HG02840 (cell line): Measurements from ENCODE around the gene RSPO3.

Experiments
- ATAC-seq: cut with Tn5 transposase; IDR thresholded peaks from one replicate; pipeline ENCODE4 v1.9.1; 2021; ENCODE audit warnings: mild to moderate bottlenecking, moderate library complexity, moderate number of reproducible peaks; ENCODE audit not compliant: unreplicated experiment, low FRiP score

The RSPO3 gene

DNA sequence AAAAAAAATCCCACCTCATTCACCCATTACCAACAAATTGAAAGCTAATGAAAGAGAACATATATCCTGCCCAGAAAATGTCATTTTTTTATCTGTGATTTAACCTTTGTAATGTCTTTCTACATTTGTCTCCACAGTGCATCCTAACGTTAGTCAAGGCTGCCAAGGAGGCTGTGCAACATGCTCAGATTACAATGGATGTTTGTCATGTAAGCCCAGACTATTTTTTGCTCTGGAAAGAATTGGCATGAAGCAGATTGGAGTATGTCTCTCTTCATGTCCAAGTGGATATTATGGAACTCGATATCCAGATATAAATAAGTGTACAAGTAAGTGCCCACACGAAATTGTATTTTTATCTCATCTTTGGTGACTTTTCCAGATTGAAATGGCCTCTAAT, 30.0 kb downstream of the RSPO3 start:
- ATAC-seq = no peak

DNA sequence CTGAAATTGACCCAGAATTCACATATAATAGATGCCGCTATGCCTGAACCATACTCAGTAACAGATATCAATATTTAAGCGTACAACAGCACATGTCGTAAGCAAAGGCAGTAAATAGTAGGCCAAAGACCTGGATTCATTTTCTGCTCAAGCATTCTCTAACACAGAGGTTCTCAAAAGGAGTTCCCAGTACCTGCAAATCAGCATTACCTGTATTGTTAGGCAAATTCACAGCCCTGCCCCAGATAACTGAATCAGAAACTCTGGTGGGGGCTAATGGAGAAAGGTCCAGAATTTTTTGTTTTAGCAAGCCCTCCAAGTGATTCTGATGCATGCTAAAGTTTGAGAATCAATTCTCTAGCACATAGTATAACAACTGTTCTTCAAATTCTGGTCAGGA, 36.0 kb downstream of the RSPO3 start:
- no peak for ATAC-seq

DNA sequence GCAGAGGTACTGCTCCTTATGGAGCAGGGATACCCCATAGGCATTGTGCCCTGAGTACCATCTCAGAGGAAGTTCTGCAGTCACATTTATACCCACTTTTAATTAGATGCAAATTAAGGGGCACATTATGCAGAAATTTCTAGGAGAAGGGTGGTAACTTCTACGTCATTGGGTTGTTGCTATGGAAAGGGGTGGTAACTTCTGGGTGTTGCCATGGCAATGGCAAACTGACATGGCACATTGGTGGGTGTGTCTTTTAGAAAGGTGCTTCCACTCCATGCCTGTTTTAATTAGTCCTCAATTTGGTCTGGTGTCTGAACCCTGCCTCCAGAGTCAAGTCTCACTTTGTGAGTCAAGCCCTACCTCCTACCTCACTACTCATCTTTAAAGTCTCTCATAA, 42.0 kb downstream of the RSPO3 start:
- ATAC-seq = no peak

DNA sequence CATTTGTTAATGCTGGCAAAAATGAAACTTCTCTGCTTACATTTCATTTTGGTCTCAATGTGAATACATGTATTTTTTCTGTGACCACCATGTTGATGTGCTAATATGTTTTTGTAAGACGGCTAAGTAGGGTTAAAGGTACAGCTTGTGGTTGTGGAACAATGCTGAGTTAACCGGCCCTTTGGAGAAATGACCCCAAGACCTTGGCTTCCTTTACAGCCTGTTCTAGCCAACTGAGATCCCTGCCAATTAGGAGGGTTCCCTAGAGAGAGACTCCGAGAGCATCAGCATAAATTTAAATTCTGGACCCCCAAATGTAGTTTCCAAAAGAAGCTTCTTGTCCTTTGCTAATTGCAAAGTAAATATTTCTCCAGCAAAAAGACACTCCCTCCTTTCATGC, 44.4 kb downstream of the RSPO3 start:
- ATAC-seq = no peak

DNA sequence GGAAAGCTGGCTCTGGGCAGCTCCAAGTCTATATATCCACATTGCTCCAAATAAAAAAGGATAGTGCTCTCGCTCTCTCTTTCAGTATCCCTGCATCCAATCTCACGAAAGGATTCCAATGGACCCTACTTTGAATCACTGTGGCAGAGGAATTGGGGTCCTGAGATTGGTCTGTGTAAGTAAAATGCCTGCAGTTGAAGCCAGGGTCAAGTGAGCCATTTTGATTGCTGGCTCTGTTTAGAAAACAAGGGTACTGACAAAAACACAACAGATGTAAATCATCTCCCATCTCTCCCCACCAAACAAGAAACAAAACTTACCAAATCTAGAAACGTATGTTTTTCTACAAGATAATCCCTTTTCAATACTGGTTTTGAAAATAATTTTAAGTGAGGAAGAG, 45.6 kb downstream of the RSPO3 start:
- ATAC-seq = no peak

DNA sequence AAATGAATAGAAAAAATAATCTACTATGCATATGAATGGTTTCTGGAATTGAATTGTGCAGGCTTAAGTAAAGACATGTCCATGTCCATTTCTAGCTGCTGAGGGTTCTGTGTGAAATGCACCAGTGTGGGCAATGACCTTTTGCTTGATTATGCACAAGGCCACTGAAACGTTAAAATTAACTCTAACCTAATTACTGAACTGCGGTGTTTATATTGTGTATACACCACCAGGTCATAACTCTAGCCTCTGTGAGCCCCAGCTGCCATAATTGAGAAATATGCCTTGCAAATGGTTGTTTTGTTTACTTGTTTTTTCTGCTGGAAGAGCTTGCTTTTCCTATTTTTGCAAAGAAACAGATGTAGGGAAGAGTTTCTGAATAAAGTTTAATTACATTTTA, 46.1 kb downstream of the RSPO3 start:
- no peak for ATAC-seq

DNA sequence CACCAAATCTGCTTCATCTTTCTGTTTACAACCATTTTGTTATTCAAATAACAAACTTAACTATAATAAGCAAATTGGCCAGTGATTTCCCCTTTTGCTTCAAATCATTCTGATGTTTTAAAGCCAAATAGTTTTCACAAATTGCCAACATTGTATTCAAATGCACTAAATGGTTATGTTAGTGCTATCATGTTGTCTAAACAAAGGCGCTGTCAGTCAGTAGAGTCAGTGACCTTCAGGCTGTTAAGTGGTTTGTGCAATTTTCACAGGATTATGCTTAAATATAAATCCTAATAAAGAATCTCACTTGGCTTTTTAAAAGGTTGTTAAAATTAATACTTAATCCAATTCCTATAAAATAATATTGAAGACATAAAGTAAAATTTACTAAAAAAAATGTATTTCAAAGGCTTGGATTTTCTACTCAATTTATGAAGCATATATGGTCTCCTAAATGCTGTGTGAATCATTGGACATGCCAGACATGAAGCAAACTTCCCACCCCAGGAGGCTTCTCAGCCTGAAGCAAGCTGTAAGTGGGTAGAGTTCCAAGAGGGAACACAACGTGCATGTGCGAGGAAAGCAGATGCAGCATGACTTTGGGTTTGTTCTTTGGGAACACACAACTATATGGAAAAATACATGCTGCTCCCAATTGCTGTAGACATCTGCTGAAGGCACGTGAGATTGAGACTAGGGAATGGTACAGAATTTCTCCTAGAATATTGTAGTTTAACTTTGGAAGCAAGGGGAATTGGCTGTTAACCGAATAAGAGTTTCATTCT, 54.9 kb downstream of the RSPO3 start:
- ATAC-seq = no peak

DNA sequence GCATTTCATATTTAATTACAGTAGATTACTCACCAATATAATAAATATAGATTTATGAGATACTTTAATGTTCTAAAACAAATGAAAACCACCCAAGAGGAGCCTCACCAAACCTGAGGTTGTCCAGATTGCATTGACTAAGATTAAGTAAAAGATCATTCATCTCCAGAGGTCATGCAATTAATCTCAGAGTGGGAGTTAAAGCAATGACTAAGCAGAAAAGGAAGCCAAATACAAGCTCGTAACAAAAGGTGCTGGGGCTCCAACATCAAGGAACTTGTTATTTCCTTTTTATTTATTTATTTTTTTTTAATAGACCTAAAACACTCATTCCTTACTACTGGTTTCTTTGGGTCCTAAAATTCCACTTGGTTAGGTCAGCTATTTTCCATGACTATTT, 57.7 kb downstream of the RSPO3 start:
- ATAC-seq = no peak

DNA sequence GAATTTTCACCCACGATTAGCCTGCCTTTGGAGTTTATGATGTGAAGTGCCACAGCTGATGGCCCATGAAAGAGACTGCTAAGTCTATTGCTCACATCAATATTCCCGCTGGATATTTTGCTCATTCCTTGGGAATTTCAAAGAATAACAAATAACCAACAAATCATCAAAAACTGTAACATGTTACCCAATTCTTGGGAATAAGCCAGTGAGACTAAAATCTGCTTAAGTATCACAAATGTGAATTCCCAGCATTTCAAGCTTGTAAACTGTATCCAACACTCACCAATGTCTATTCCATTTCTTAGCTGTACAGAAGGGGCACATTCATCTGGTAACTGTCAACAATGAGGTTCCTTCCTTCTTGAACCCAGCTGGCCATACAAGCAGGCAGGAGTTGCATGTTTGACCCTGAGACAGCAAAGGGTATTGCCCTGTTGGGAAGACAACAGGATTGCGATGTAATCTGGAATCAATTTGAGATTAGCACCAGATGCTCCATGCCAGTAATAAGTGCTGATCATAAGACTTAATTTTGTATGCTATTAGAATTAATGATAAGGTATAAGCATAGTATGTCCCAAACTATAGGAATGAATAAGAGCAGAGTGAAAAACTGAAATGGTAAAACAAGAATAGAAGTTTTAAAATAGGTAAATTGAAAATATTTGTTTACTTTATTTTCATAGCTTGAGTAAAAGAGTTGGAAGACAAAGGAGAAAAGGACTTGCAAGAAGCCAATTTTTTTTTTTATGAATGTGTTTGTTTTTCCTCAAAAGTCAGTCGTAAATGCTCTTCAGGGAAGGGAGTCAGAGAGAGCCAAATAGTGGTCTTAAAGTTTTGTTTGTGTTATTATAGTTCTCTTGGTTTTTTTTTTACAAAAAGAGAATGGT, 58.8 kb downstream of the RSPO3 start:
- ATAC-seq = no peak

DNA sequence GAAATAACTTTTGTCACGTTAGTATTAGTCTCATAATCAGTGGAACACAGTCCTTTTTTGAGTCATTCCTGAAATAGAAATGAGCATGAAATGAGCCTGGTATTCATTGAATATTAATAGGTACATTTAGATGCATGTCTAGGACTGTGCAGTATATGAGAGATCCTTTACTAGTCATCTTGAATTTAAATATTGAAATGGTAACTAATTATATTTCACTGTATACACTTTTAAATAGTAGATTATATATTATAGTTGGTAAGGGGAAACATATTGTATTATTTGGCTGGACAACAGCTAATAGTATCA, 59.4 kb downstream of the RSPO3 start:
- no peak for ATAC-seq

DNA sequence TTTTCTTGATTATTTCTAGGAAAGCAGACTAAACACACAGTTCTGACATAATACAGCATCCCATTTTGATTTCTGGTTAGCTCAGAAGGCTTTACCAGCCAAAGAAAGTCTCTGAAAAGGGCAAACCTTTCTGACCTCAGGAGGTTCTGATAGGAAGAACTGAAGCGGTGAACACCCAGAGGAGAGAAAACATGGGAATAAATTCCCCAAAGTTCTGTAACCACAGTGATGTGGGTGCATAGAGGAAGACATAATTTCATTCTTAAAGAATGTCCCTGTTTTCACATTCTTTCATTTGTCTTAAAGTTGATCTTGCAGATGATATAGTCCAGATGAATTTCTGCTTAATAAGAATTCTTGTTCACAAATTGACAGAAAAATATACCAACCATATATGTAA, 60.3 kb downstream of the RSPO3 start:
- ATAC-seq = no peak

DNA sequence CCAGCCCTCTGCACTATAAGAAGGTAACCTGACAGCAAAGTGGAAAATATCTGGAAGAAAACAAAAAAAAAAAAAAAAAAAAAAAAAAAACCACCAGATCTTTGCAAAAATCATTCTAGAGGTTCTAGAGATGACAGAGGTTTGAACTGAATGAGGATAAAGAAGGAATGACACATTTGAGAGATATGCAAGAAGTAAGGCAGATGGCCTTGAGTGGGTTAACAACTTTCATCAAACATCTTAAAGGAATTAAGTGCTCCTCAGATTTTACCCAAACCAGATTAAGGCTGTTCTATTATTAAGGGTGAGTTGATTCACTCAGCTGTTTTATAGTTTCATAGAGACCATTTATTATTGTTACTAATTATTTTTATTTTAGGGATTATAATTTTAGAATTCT, 62.0 kb downstream of the RSPO3 start:
- ATAC-seq = no peak

DNA sequence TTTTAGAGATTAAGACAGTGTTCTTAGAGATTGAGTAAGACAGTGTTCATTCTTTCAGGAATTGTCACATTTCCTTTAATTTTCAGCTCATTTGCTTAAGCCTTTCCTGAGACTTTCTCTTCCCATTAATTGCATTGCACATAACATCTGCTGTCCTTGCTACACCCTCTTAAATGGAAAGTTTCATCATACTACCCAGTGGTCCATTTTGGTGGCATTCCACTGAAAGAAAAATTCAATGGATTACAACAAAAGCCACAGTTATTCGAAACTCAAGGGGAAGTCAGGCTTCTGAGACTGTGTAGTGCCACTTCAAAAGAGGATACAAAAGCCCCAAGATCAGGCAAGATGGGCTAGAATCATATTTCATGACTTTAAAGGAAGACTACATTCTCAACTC, 64.0 kb downstream of the RSPO3 start:
- no peak for ATAC-seq

DNA sequence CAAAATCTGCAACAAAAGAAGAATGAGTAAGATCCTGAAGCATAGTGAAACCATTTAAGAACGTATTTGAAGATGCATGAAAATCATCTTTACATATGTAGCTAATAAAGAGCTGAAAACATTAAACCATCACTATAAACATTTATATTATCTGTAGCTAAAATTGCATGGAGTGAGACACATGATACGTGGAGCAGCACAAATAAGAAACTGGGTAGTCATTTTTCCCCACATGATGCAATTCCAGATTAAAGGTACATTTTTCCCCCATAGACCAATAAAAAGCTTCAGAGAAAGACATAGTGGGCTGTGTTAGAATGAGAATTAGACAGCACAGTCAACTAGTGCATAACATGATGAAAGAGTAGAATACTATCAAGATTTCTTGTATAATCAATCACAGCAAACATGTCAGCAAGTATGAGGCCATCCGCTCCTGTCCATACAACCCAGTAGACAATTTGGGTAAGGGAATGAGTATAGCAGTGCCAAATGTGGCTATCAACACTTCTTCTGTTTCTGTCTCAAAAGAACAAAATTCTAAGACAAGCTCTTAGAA, 67.0 kb downstream of the RSPO3 start:
- ATAC-seq = no peak

DNA sequence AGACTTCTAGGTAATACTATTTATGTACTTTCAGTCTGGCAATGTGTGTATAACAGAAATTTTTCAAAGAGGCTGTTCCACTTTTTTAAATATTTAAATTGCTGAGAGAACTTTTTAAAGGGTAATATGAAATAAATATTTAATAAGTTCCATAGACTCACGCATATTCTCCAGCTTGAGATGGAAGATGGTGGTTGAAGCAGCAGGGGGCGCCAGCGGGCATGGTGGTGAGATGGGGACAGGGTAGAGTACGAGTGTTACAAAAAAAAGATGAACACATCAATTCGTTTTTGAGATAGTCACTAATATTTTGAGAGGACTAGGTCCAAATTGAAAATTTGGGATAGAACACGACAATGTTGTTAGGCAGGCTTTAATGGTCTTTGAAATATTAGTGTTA, 68.4 kb downstream of the RSPO3 start:
- no peak for ATAC-seq

DNA sequence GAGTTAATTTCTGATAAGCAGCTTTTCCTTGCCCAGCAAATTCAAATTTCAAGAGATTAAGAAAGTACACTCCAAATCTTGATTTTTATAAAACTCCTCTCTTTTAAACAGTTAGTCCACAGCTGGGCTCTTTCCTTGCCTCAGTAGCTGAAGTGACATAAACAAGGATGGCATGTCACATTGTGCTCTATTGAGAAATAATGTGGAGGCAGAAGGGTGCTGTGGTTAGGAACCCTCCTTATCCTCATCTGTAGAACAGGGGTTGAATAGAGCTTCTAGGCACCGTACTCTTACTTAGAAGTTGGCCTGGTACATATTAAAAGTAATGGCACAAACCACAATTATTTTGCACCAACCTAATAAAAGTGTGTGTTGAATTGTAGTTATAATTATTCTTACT, 70.3 kb downstream of the RSPO3 start:
- ATAC-seq = no peak

DNA sequence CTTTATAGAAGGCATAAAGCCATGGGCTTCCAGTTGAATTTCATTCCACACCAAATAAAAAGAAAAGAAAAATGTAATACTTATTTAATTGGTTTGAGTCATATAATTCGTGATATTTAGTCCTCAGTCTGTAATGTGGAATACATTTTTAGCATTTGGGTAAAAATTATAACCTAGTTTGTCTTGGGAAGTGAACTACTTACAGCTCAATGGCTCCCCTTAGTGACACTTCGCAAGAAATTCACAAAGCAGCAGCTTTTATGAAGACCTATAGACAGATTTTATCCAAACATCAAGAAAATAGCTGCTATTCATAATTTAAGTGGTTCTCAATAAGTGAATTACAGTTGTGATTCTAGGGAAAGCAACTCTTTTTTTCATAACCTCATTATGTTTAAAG, 72.1 kb downstream of the RSPO3 start:
- no peak for ATAC-seq

DNA sequence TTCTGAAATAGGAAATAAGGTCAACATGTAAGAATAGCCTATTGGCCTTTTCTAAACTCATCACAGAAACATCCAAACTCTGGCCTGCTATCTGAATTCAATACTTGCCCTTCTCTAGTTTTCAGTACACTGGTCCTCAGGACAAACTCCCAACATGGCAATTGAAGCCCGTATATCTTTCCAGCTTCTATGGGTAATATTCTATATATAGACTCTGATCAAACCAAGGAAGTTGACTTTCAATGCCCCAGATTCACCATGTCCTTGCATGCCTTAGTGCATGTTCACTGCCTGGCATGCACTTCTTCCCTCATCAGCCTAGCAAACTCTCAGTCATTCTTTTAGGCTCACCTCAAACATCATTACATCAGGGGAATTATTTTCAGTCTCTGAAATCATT, 73.2 kb downstream of the RSPO3 start:
- ATAC-seq = no peak

DNA sequence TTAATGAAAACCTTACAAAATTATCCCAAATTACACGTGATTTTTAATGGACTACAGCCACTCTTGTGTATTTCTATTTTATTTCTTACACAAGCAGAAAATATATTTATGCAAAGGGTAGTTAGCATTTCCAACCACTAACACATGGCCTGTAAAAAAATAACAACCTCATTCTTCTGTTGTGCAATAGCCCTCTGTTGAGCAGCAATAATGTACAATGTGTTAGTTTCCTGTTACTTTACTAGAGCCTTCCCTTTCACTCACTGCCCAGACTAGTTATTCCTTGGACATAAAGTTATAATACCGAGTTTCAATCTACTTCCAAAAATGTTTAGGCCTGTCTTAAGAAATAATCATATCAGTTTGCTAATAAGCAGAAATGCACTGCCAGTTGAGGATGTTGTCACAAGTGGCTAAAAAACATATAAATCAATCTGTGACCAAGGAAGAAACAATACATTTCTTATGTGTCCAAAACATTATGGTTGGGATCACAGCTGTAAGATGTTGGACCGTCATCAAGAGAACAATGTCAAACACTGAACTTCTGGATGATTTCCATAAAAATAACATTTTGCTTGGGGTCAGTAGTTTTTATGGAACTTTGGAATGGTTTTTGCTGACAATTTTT, 74.6 kb downstream of the RSPO3 start:
- ATAC-seq = no peak

DNA sequence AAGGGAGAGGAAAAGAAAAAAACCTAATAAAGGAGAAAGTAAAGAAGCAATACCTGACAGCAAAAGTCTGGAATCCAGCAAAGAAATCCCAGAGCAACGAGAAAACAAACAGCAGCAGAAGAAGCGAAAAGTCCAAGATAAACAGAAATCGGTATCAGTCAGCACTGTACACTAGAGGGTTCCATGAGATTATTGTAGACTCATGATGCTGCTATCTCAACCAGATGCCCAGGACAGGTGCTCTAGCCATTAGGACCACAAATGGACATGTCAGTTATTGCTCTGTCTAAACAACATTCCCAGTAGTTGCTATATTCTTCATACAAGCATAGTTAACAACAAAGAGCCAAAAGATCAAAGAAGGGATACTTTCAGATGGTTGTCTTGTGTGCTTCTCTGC, 77.4 kb downstream of the RSPO3 start:
- ATAC-seq = no peak

DNA sequence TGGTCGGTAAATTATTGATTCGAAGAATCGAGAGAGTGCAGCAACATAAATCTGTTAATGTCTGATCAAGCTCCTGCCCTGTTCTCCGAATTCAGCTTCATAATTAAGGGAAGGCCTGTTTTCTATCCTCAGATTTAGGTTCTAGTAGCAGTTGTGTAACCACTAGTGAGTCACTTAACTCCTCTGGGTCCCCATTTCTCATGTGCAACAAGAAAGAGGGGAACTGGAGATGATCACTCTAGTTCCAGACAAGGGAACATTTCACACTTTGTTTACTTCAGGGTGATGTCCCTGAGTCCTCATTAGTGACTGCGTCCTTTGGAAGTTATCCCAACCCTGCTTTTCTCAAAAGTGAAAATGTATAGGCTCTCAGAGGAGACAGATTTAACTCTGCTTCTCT, 80.1 kb downstream of the RSPO3 start:
- no peak for ATAC-seq
